Gastroesophageal sphincter (tissue), 3 donors: ENCODE data around the gene RNF152.

Experiments
- EP300 ChIP-seq: sonication (generic); formaldehyde crosslinking; IDR thresholded peaks from one replicate; pipeline ENCODE4 v1.6.1; 2017; ENCODE audit warnings: antibody characterized with exemption, mild to moderate bottlenecking
- POLR2A ChIP-seq, 2 donors: fragments of 450-650 bp; IDR thresholded peaks; one replicate each; pipeline ENCODE4 v1.6.1; 2017; ENCODE audit warnings: antibody characterized with exemption in 2 of 2, mild to moderate bottlenecking in 2 of 2, moderate library complexity in 1 of 2
- TF ChIP-seq, protein P1 (sequence below), 4 experiments: fragments of 200-600 bp in 2 of 4; fragments of 450-650 bp in 2 of 4; sonication (generic) in 1 of 4; IDR thresholded peaks; one replicate each; pipeline ENCODE4 v1.5.1; 2017 to 2019; ENCODE audit warnings: antibody characterized with exemption in 4 of 4, mild to moderate bottlenecking in 2 of 4, moderate library complexity in 2 of 4

DNA sequence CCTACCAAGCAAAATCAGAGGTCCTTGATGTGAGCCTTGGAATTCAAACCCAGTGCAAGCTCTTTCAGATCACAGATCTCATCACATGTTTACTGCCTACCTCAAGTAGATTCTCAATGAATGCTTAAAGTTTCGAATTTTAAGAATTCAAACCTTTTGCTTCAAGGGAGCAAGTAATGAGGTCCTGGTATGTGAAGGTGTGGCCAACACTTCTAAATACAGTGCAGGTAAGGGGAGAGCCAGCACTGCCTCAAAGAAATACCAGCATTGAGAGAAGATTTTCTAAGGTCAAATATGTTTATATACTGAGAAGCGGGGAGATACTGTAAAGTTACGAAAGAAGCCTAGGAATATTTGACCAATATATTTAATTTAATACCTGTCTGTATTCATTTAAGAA is 19.7 kb upstream of the RNF152 start:
- TF ChIP-seq, protein P1, sequence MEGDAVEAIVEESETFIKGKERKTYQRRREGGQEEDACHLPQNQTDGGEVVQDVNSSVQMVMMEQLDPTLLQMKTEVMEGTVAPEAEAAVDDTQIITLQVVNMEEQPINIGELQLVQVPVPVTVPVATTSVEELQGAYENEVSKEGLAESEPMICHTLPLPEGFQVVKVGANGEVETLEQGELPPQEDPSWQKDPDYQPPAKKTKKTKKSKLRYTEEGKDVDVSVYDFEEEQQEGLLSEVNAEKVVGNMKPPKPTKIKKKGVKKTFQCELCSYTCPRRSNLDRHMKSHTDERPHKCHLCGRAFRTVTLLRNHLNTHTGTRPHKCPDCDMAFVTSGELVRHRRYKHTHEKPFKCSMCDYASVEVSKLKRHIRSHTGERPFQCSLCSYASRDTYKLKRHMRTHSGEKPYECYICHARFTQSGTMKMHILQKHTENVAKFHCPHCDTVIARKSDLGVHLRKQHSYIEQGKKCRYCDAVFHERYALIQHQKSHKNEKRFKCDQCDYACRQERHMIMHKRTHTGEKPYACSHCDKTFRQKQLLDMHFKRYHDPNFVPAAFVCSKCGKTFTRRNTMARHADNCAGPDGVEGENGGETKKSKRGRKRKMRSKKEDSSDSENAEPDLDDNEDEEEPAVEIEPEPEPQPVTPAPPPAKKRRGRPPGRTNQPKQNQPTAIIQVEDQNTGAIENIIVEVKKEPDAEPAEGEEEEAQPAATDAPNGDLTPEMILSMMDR (IDR thresholded peaks at IDR 0.05) = no peak
- TF ChIP-seq EP300 (no peak), POLR2A (IDR thresholded peaks at IDR 0.05) (no peak)
